ENCODE results near the gene TBCD.

TBCD gene

GRCh38 chr17:82823004-82823403, 71.1 kb downstream of the TBCD start:
- Histone ChIP-seq H3K4me3 (ENCODE audit: low read depth, low read length) (no peak overlapping the region), H3K27ac (no peak overlapping the region), H3K36me3 (replicated peaks) (no peaks in the 10 kb centered on the region), H3K27me3 (replicated peaks) (no peaks in the 10 kb centered on the region)
- DNase-seq, result no peak
- TF ChIP-seq CTCF (IDR thresholded peaks at IDR 0.05; ENCODE audit: low read depth, low read length, missing control alignments), result peak; percentile 41
- in situ Hi-C loops (cut with HindIII; ENCODE audit: low pct_ligation_motif_present, low sequenced_read_pairs), result no loop called here

GRCh38 chr17:82825540-82826124, 73.8 kb downstream of the TBCD start:
- no peaks in the 10 kb centered on the region for H3K36me3 ChIP-seq (replicated peaks)

DNA sequence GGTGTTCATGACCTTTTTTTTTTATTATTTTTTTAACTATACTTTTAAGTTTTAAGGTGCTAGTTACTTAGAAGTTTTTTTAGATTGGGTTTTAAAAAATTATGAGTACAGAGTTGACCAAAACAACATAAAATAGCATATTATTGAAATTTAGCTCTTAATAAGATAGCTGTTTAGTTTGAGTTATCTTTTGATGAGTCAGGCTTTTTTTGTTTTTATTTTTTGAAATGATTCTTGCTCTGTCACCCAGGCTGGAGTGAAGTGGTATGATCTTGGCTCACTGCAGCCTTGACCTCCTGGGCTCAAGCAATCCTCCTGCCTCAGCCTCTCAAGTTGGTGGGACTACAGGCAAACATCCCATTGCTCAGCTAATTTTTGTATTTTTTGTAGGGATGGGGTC, 74.3 kb downstream of the TBCD start:
- in situ Hi-C loops (cut with HindIII; ENCODE audit: low pct_ligation_motif_present, low sequenced_read_pairs), result no loop called here
- TF ChIP-seq CTCF (IDR thresholded peaks at IDR 0.05; ENCODE audit: low read depth, low read length, missing control alignments), result no peak
- no peaks in the 10 kb centered on the region for H3K27me3 ChIP-seq (replicated peaks)
- H3K4me3 ChIP-seq (ENCODE audit: low read depth, low read length), result no peak overlapping the region
- H3K36me3 ChIP-seq (replicated peaks), result no peaks in the 10 kb centered on the region
- no peak for DNase-seq
- H3K27ac ChIP-seq, result no peak overlapping the region

More at GRCh38 chr17:82825540-82826124, 73.8 kb downstream of the TBCD start:
- H3K27me3 ChIP-seq (replicated peaks), result no peaks in the 10 kb centered on the region
- TF ChIP-seq CTCF (IDR thresholded peaks at IDR 0.05; ENCODE audit: low read depth, low read length, missing control alignments), result no peak
- DNase-seq, result no peak
- no peak overlapping the region for H3K27ac ChIP-seq
- H3K4me3 ChIP-seq (ENCODE audit: low read depth, low read length), result no peak overlapping the region
- in situ Hi-C loops (cut with HindIII; ENCODE audit: low pct_ligation_motif_present, low sequenced_read_pairs), result no loop called here

- in situ Hi-C loops (cut with HindIII; ENCODE audit: low pct_ligation_motif_present, low sequenced_read_pairs), result no loop called here
- Histone ChIP-seq H3K36me3 (replicated peaks) (no peaks in the 10 kb centered on the region), H3K4me3 (ENCODE audit: low read depth, low read length) (no peak overlapping the region), H3K27me3 (replicated peaks) (no peaks in the 10 kb centered on the region), H3K27ac (no peak overlapping the region)
- TF ChIP-seq CTCF (IDR thresholded peaks at IDR 0.05; ENCODE audit: low read depth, low read length, missing control alignments), result no peak
- no peak for DNase-seq
Measured at GRCh38 chr17:82826956-82827355, 75.1 kb downstream of the TBCD start.

DNA sequence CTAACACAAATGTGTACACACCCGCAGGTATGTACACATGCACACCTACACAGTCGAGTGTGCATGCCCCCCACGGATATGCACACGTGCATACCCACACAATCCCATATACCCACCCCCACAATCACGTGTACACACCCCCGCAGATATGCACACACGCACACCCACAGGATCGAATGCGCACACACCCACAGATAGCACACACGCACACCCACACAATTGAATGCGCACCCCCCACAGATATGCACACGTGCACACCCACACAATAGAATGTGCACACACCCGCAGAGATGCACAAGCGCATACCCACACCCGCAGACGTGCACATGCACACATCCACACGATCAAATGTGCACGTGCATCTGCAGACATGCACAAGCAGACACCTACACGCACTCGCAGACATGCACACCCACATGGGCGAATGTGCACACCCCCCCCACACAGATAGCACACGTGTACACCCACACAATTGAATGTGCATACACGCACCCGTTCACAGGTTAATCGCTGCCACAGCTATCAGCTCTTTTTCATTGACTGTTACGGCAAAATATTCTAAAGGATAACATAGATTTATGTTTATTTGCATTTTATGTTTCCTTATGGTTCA, 77.1 kb downstream of the TBCD start:
- TF ChIP-seq CTCF (IDR thresholded peaks at IDR 0.05; ENCODE audit: low read depth, low read length, missing control alignments), result no peak
- in situ Hi-C loops (cut with HindIII; ENCODE audit: low pct_ligation_motif_present, low sequenced_read_pairs), result no loop called here
- DNase-seq, result no peak
- H3K27ac ChIP-seq, result no peak overlapping the region
- no peak overlapping the region for H3K4me3 ChIP-seq (ENCODE audit: low read depth, low read length)
- no peaks in the 10 kb centered on the region for H3K27me3 ChIP-seq (replicated peaks)
- no peaks in the 10 kb centered on the region for H3K36me3 ChIP-seq (replicated peaks)

DNA sequence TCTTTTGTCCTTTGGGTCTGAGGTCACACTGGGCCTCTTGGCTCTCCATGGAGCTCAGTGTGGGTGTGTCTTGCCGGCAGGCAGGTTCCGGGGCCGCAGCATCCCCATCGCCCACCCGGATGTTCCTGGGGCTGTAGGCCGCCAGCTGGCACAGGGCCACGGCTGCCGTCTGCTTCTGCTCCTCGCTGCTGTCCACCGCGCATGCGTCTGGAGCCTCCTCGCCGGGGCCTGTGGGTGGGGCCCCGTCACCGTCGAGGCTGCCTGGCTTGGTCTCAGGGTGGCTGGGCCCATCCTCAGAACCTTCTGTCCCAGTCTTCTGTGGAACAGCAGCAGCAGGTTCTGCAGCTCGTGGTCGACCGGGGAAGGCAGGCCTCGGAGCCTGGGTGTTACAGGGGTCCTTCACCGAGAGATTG, 78.4 kb downstream of the TBCD start:
- H3K27me3 ChIP-seq (replicated peaks), result no peaks in the 10 kb centered on the region
- no peak for TF ChIP-seq CTCF (IDR thresholded peaks at IDR 0.05; ENCODE audit: low read depth, low read length, missing control alignments)
- no peaks in the 10 kb centered on the region for H3K36me3 ChIP-seq (replicated peaks)
- no peak for DNase-seq
- no peak overlapping the region for H3K4me3 ChIP-seq (ENCODE audit: low read depth, low read length)
- H3K27ac ChIP-seq, result no peak overlapping the region
- in situ Hi-C loops (cut with HindIII; ENCODE audit: low pct_ligation_motif_present, low sequenced_read_pairs), result no loop called here
